Osteoblast (primary cell): ENCODE measurements around the gene P2RX3. TPM values are rescaled to one million over a fixed set of nuclear protein-coding genes. Genes with fewer than 3 reads are reported as not detected.

Experiments used
- DNase-seq: peaks from one replicate; pipeline ENCODE4 v3.0.0; 2011; ENCODE audit warnings: low spot score, mixed read lengths; ENCODE audit not compliant: insufficient read length; ENCODE audit errors: missing footprints
- H2AFZ ChIP-seq: 2 replicates; pipeline ENCODE4 v1.6.0; 2011; ENCODE audit warnings: mild to moderate bottlenecking, low read length
- H3K27ac ChIP-seq: 2 replicates; pipeline ENCODE4 v1.5.1; 2011; ENCODE audit warnings: mild to moderate bottlenecking, low read depth, low read length, moderate library complexity
- H3K27me3 ChIP-seq: 2 replicates; pipeline ENCODE4 v1.6.0; 2012; ENCODE audit warnings: mild to moderate bottlenecking, control low read depth, inconsistent platforms, low read length, moderate library complexity; ENCODE audit not compliant: insufficient read depth
- H3K36me3 ChIP-seq: 2 replicates; pipeline ENCODE4 v1.5.1; 2011; ENCODE audit warnings: mild to moderate bottlenecking, low read length, control low read depth, moderate library complexity; ENCODE audit not compliant: insufficient read depth
- H3K4me1 ChIP-seq: 2 replicates; pipeline ENCODE4 v1.5.1; 2011; ENCODE audit warnings: mild to moderate bottlenecking, low read length, control low read depth, moderate library complexity; ENCODE audit not compliant: insufficient read depth
- H3K4me2 ChIP-seq: 2 replicates; pipeline ENCODE4 v1.6.0; 2011; ENCODE audit warnings: mild to moderate bottlenecking, low read length; ENCODE audit not compliant: insufficient read depth
- H3K4me3 ChIP-seq: fragments of 200-600 bp; sonication (generic); 3 replicates; pipeline ENCODE4 v1.5.1; 2012; ENCODE audit warnings: mild to moderate bottlenecking, low read length, inconsistent platforms; ENCODE audit not compliant: insufficient read depth
- H3K79me2 ChIP-seq: 2 replicates; pipeline ENCODE4 v1.6.0; 2012; ENCODE audit warnings: mild to moderate bottlenecking, low read length, control low read depth, inconsistent platforms; ENCODE audit not compliant: insufficient read depth
- H3K9me3 ChIP-seq: 2 replicates; pipeline ENCODE4 v1.5.1; 2011; ENCODE audit warnings: low read depth, low read length, control low read depth
- H4K20me1 ChIP-seq: 2 replicates; pipeline ENCODE4 v1.6.0; 2012; ENCODE audit warnings: mild to moderate bottlenecking, low read length, control low read depth; ENCODE audit not compliant: insufficient read depth
- CTCF ChIP-seq: IDR thresholded peaks from 2 replicates; pipeline ENCODE4 v1.5.1; 2011; ENCODE audit warnings: mild to moderate bottlenecking, low read depth, low read length, moderate library complexity; ENCODE audit errors: extremely low read depth
- total RNA-seq: library from RNA; depleted of rRNA; stranded (reverse); fragments of >200 nt; gene quantifications from 2 replicates; pipeline ENCODE4 v1.2.3, GENCODE V29; 2012

The P2RX3 gene
- total RNA-seq, 1 donor = not detected

- TF ChIP-seq CTCF = no peak
- DNase-seq = no peak
- H3K36me3 ChIP-seq = peaks cover 67% of the 10 kb centered on the region
- H3K27ac ChIP-seq = no peak overlapping the region
- no peak overlapping the region for H3K4me3 ChIP-seq
- no peaks in the 10 kb centered on the region for H4K20me1 ChIP-seq
- no peaks in the 10 kb centered on the region for H3K27me3 ChIP-seq
- H3K79me2 ChIP-seq = peaks cover 8% of the 10 kb centered on the region
- H2AFZ ChIP-seq = no peak overlapping the region
- H3K9me3 ChIP-seq = no peaks in the 10 kb centered on the region
- H3K4me1 ChIP-seq = peaks cover 2% of the 10 kb centered on the region
- H3K4me2 ChIP-seq = no peak overlapping the region
These were observed 81.0 kb downstream of the P2RX3 start for GRCh38 chr11:57419146-57419545.

GRCh38 chr11:57421066-57421465, 82.9 kb downstream of the P2RX3 start:
- no peak overlapping the region for H3K4me3 ChIP-seq
- H3K4me1 ChIP-seq = peaks cover 21% of the 10 kb centered on the region
- no peaks in the 10 kb centered on the region for H3K9me3 ChIP-seq
- H3K4me2 ChIP-seq = no peak overlapping the region
- no peaks in the 10 kb centered on the region for H4K20me1 ChIP-seq
- TF ChIP-seq CTCF = no peak
- H3K27ac ChIP-seq = no peak overlapping the region
- DNase-seq = no peak
- H3K36me3 ChIP-seq = peaks cover 50% of the 10 kb centered on the region
- H3K79me2 ChIP-seq = peaks cover 20% of the 10 kb centered on the region
- no peaks in the 10 kb centered on the region for H3K27me3 ChIP-seq
- no peak overlapping the region for H2AFZ ChIP-seq

GRCh38 chr11:57421805-57422204, 83.7 kb downstream of the P2RX3 start:
- DNase-seq = no peak
- H3K4me3 ChIP-seq = no peak overlapping the region
- H4K20me1 ChIP-seq = no peaks in the 10 kb centered on the region
- no peak overlapping the region for H2AFZ ChIP-seq
- no peaks in the 10 kb centered on the region for H3K9me3 ChIP-seq
- H3K27ac ChIP-seq = no peak overlapping the region
- H3K4me1 ChIP-seq = peaks cover 28% of the 10 kb centered on the region
- peaks cover 20% of the 10 kb centered on the region for H3K79me2 ChIP-seq
- H3K27me3 ChIP-seq = no peaks in the 10 kb centered on the region
- H3K4me2 ChIP-seq = no peak overlapping the region
- H3K36me3 ChIP-seq = peaks cover 42% of the 10 kb centered on the region
- no peak for TF ChIP-seq CTCF

Other genes starting within 250 kb of the P2RX3 start
- gene LRRC55, start 156.4 kb upstream of the P2RX3 start, total RNA-seq = not detected in 2 replicates
- not detected in 2 replicates for gene APLNR, start 101.1 kb upstream of the P2RX3 start, total RNA-seq
- 71.6 and 74.6 TPM in 2 replicates for gene TNKS1BP1, start 13.4 kb upstream of the P2RX3 start, total RNA-seq
- gene SSRP1, start 2.5 kb upstream of the P2RX3 start, total RNA-seq = 55.4 and 58.0 TPM in 2 replicates
- not detected in 2 replicates for gene PRG3, start 42.8 kb downstream of the P2RX3 start, total RNA-seq
- gene PRG2, start 52.3 kb downstream of the P2RX3 start, total RNA-seq = not detected in 2 replicates
- gene SLC43A3, start 88.8 kb downstream of the P2RX3 start, total RNA-seq = 51.4 and 61.0 TPM in 2 replicates
- gene RTN4RL2, start 122.2 kb downstream of the P2RX3 start, total RNA-seq = 0.29 and 0.36 TPM in 2 replicates
- 18.5 and 28.0 TPM in 2 replicates for gene SLC43A1, start 177.3 kb downstream of the P2RX3 start, total RNA-seq
- gene TIMM10, start 192.4 kb downstream of the P2RX3 start, total RNA-seq = 22.1 and 25.7 TPM in 2 replicates
- gene SMTNL1, start 199.2 kb downstream of the P2RX3 start, total RNA-seq = not detected in 2 replicates
- gene UBE2L6, start 229.3 kb downstream of the P2RX3 start, total RNA-seq = 61.3 and 65.9 TPM in 2 replicates